Measurements from ENCODE around the gene PNKD.

- TF ChIP-seq CTCF (conservative IDR thresholded peaks at IDR 0.05; ENCODE audit: low read length) (no peak), EZH2phosphoT487 (IDR thresholded peaks at IDR 0.05; ENCODE audit: borderline replicate concordance, low read depth, low read length) (no peak)
Observed at GRCh38 chr2:218290316-218291261, 20.3 kb downstream of the PNKD start.
